ENCODE data around the gene GNAS. TPM values are rescaled to one million over a fixed set of nuclear protein-coding genes. Genes with fewer than 3 reads are reported as not detected.

GNAS gene
- total and polyA plus RNA-seq, 10 of the 15 experiments (the other 5 are each of a cell fraction or from before 2014, with no cell fraction given), result 209 to 950 (median 394) TPM

DNA sequence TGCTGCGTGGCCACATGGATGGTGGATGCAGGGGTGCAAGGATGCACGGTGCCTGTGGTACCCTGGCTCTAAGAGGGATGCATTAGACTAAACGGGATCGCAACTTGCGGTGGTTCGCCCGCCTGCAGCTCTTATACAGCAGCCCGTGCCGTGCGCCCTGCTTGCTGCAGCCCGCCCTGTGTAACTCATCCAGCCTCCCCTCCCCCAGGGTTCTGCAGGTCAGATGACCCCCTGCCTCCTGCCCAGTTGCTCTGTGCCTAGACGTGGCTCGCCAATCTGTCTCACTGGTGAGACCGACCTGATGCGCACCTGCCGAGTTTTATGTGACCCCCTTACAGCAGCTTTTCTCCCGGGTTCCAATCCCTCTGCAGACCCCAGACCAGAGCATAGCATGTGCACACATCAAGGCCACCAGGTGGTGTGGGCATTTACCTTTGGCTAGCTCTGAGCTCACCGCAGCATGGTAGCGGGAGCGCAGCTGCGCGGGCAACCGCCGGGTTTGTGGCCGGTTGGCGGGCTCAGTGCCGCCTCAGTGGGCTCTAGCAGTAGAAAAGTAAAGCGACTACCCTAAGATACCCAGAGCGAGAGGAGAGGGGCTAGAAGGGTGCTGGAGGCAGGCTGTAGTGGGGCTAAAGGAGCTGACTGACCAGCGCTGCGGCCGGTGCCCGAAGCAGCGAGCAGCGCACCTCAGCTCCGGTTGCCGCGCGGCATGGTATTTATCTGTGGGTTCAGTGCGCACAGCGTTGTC, 1.1 kb upstream of the GNAS start (continued):
- no peak for TF ChIP-seq SREBF2 (IDR thresholded peaks at IDR 0.05; ENCODE audit: low read length)
- TF ChIP-seq TCF7 (IDR thresholded peaks at IDR 0.05; ENCODE audit: borderline replicate concordance), result no peak
- TF ChIP-seq, protein P1, sequence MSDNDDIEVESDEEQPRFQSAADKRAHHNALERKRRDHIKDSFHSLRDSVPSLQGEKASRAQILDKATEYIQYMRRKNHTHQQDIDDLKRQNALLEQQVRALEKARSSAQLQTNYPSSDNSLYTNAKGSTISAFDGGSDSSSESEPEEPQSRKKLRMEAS (IDR thresholded peaks at IDR 0.05; ENCODE audit: low read depth, low read length), result no peak
- TF ChIP-seq SMAD5 (IDR thresholded peaks at IDR 0.05; ENCODE audit: low read depth), result no peak
- TF ChIP-seq, protein P2, sequence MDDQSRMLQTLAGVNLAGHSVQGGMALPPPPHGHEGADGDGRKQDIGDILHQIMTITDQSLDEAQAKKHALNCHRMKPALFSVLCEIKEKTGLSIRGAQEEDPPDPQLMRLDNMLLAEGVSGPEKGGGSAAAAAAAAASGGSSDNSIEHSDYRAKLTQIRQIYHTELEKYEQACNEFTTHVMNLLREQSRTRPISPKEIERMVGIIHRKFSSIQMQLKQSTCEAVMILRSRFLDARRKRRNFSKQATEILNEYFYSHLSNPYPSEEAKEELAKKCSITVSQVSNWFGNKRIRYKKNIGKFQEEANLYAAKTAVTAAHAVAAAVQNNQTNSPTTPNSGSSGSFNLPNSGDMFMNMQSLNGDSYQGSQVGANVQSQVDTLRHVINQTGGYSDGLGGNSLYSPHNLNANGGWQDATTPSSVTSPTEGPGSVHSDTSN (IDR thresholded peaks at IDR 0.05; ENCODE audit: insufficient replicate concordance, low read depth, low read length), result no peak
- no peak for TF ChIP-seq JUND (IDR thresholded peaks at IDR 0.05; ENCODE audit: low read depth, low read length)
- TF ChIP-seq KLF5 (IDR thresholded peaks at IDR 0.05; ENCODE audit: partially characterized antibody), result no peak
- TF ChIP-seq IKZF2 (IDR thresholded peaks at IDR 0.05), result no peak
- TF ChIP-seq MTA2 (IDR thresholded peaks at IDR 0.05; ENCODE audit: low read depth), result no peak

DNA sequence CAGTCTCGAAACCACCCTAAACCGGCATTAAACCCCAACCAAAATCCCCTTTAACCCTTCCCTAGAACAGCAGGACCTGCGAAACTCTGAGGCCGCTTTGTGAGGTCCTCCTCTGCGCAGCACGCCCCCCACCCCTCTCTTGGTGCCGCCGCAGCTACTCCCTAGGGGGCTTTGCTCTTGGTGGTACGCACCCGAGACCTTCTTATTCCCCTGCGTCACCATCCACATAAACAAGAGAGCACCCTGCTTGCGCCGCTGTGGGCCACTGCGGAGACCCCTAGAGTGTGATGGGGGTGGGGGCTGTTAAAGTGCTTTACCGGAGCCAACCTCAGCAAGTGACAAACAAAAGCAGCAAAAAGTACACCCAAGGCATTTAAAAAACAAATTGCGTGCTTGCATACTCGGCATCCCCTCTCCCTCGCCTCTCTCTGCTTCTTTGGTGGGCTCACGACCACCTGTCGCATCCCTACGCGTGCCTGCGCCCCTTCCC, 502 bp upstream of the GNAS start:
- H3K4me3 ChIP-seq, result peak overlapping the region; percentile 72; the same call in 1 of the 2 replicates
- no peaks in the 10 kb centered on the region for H4K20me1 ChIP-seq (ENCODE audit: control insufficient read depth, insufficient read depth)
- ChIA-PET RAD21 (ENCODE audit: unreplicated experiment) (interaction anchor here (1.2 kb wide), 1 partner anchor 55 kb away, joined by 3 read pairs; no protein-coding TSS in a partner anchor), SMC1A (ENCODE audit: uncharacterized antibody, unreplicated experiment) (interaction anchor here (0.9 to 1.3 kb wide), 2 partner anchors 18 to 617 kb away, joined by 3 to 4 read pairs; no protein-coding TSS in a partner anchor), CTCF (interaction anchor here (0.6 to 1.4 kb wide), 4 partner anchors 18 to 617 kb away, joined by 3 read pairs; partner anchors contain the start of gene STX16), POLR2A (interaction anchor here (0.5 kb wide), 1 partner anchor 78 kb away, joined by 5 read pairs; no protein-coding TSS in a partner anchor)
- ATAC-seq (no peak), DNase-seq (ENCODE audit: low read depth, low spot score) (no peak), FAIRE-seq (no peak)
- H2AFZ ChIP-seq (ENCODE audit: control insufficient read depth, low read depth, low read length), result peak overlapping the region; percentile 60
- H3K9ac ChIP-seq (ENCODE audit: control insufficient read depth, insufficient read depth, low read length), result no peak overlapping the region
- intact Hi-C loops (cut with micrococcal nuclease; ENCODE audit: unreplicated experiment) (loop anchor here (5.0 kb wide), 2 partner anchors 200 to 615 kb away; partner anchors contain the start of gene STX16), in situ Hi-C loops (cut with MboI) (loop anchor here (10.0 kb wide), 1 partner anchor 617 kb away; no protein-coding TSS in a partner anchor)
- H3K27me3 ChIP-seq (replicated peaks in 1 of 2; ENCODE audit: control insufficient read depth in 2 of 2, insufficient read depth in 2 of 2, low read length in 1 of 2), result peaks cover 0 to 3% of the 10 kb centered on the region in 2 experiments; a peak in 3 of 4 replicates
- H3K4me2 ChIP-seq (ENCODE audit: control insufficient read depth, insufficient read depth), result peak overlapping the region; percentile 86
- WGBS (ENCODE audit: insufficient coverage, insufficient replicate concordance, low lambda C conversion rate, missing lambda C conversion rate), result 48% methylated on average over 20 of the region's 23 CpGs
- H3K9me3 ChIP-seq (replicated peaks; ENCODE audit: control insufficient read depth, insufficient read depth, low read length), result no peaks in the 10 kb centered on the region; the same call in 2 of the 3 replicates
- peaks cover 7% of the 10 kb centered on the region for H3K79me2 ChIP-seq (ENCODE audit: control insufficient read depth, insufficient read depth, low read length)
- 0 out of 2 replicates have a peak, but pooled peaks cover 3% of the 10 kb centered on the region for H3K4me1 ChIP-seq (ENCODE audit: control insufficient read depth, insufficient read depth, low read length)
- no peak overlapping the region for H3K27ac ChIP-seq (ENCODE audit: control insufficient read depth, insufficient read depth)
- no peaks in the 10 kb centered on the region for H3K36me3 ChIP-seq (ENCODE audit: control insufficient read depth in 2 of 2, insufficient read depth in 2 of 2, low read length in 1 of 2)
- no TSS peak for BruUV-seq (replicated peaks)
- TF ChIP-seq SMC3 (IDR thresholded peaks at IDR 0.05; ENCODE audit: borderline replicate concordance, low read length), result no peak
- TF ChIP-seq, protein P1 (IDR thresholded peaks at IDR 0.05; ENCODE audit: low read depth, low read length), result no peak
- TF ChIP-seq, protein P3, sequence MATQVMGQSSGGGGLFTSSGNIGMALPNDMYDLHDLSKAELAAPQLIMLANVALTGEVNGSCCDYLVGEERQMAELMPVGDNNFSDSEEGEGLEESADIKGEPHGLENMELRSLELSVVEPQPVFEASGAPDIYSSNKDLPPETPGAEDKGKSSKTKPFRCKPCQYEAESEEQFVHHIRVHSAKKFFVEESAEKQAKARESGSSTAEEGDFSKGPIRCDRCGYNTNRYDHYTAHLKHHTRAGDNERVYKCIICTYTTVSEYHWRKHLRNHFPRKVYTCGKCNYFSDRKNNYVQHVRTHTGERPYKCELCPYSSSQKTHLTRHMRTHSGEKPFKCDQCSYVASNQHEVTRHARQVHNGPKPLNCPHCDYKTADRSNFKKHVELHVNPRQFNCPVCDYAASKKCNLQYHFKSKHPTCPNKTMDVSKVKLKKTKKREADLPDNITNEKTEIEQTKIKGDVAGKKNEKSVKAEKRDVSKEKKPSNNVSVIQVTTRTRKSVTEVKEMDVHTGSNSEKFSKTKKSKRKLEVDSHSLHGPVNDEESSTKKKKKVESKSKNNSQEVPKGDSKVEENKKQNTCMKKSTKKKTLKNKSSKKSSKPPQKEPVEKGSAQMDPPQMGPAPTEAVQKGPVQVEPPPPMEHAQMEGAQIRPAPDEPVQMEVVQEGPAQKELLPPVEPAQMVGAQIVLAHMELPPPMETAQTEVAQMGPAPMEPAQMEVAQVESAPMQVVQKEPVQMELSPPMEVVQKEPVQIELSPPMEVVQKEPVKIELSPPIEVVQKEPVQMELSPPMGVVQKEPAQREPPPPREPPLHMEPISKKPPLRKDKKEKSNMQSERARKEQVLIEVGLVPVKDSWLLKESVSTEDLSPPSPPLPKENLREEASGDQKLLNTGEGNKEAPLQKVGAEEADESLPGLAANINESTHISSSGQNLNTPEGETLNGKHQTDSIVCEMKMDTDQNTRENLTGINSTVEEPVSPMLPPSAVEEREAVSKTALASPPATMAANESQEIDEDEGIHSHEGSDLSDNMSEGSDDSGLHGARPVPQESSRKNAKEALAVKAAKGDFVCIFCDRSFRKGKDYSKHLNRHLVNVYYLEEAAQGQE (IDR thresholded peaks at IDR 0.05; ENCODE audit: low read depth, low read length), result no peak
- TF ChIP-seq, protein P4, sequence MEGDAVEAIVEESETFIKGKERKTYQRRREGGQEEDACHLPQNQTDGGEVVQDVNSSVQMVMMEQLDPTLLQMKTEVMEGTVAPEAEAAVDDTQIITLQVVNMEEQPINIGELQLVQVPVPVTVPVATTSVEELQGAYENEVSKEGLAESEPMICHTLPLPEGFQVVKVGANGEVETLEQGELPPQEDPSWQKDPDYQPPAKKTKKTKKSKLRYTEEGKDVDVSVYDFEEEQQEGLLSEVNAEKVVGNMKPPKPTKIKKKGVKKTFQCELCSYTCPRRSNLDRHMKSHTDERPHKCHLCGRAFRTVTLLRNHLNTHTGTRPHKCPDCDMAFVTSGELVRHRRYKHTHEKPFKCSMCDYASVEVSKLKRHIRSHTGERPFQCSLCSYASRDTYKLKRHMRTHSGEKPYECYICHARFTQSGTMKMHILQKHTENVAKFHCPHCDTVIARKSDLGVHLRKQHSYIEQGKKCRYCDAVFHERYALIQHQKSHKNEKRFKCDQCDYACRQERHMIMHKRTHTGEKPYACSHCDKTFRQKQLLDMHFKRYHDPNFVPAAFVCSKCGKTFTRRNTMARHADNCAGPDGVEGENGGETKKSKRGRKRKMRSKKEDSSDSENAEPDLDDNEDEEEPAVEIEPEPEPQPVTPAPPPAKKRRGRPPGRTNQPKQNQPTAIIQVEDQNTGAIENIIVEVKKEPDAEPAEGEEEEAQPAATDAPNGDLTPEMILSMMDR (IDR thresholded peaks at IDR 0.05 in 2 of 3, conservative IDR thresholded peaks at IDR 0.05 in 1 of 3; ENCODE audit: control insufficient read depth in 2 of 3, extremely low read depth in 1 of 3, insufficient read depth in 1 of 3, low read depth in 3 of 3, low read length in 3 of 3), result no peak
